ENCODE measurements around the gene MUSK. TPM values are rescaled to one million over a fixed set of nuclear protein-coding genes. Genes with fewer than 3 reads are reported as not detected.

The MUSK gene
- total and polyA plus RNA-seq, 2 donors (not counting 3 experiments of a cell fraction or from before 2014, with no cell fraction given): 0.08 TPM; not detected in 1

- no peak for DNase-seq (ENCODE audit: low read depth, low spot score)
- dilution Hi-C loops (cut with MboI; ENCODE audit: extremely low pct_ligation_motif_present, low sequenced_read_pairs): no loop called here
- ChIA-PET CTCF (no interaction called here), POLR2A (no interaction called here)
- Histone ChIP-seq H3K27ac (ENCODE audit: insufficient read depth, low read depth, low read length) (no peak overlapping the region), H3K9me3 (replicated peaks; ENCODE audit: control insufficient read depth, insufficient read depth, low read length) (no peaks in the 10 kb centered on the region), H3K27me3 (ENCODE audit: control insufficient read depth in 2 of 2, insufficient read depth in 2 of 2, low read length in 2 of 2) (no peaks in the 10 kb centered on the region), H3K79me2 (ENCODE audit: control insufficient read depth, insufficient read depth, low read length) (no peaks in the 10 kb centered on the region), H3K4me2 (ENCODE audit: insufficient read depth, low read length) (no peak overlapping the region), H4K20me1 (replicated peaks; ENCODE audit: control insufficient read depth, extremely low read depth, insufficient read depth, low read length) (no peaks in the 10 kb centered on the region), H3K9ac (replicated peaks; ENCODE audit: extremely low read depth, insufficient read depth, low read length) (no peak overlapping the region), H3K4me3 (replicated peaks in 1 of 3; ENCODE audit: insufficient read depth in 1 of 3, low read depth in 1 of 3, low read length in 3 of 3) (no peak overlapping the region), H3K36me3 (ENCODE audit: control insufficient read depth in 2 of 2, extremely low read depth in 1 of 2, insufficient read depth in 2 of 2, low read length in 2 of 2) (no peaks in the 10 kb centered on the region), H2AFZ (ENCODE audit: low read depth, low read length) (no peak overlapping the region), H3K4me1 (ENCODE audit: control insufficient read depth, extremely low read depth, insufficient read depth, low read length) (no peaks in the 10 kb centered on the region), H3K9me1 (replicated peaks; ENCODE audit: control insufficient read depth, extremely low read depth, insufficient read depth, low read length) (no peaks in the 10 kb centered on the region)
- no TSS peak for BruUV-seq (replicated peaks)
- FAIRE-seq: peak; percentile 4
- TF ChIP-seq POLR2A (IDR thresholded peaks at IDR 0.05; ENCODE audit: low read depth, low read length) (no peak), GATA2 (IDR thresholded peaks at IDR 0.05; ENCODE audit: insufficient read depth, insufficient read length, low read depth, low read length) (no peak)
- intact Hi-C loops (cut with micrococcal nuclease): no loop called here
These were observed 141.8 kb downstream of the MUSK start for GRCh38 chr9:110810262-110810976.

- H3K27ac ChIP-seq (ENCODE audit: insufficient read depth, low read depth, low read length): no peak overlapping the region
- H3K36me3 ChIP-seq (ENCODE audit: control insufficient read depth in 2 of 2, extremely low read depth in 1 of 2, insufficient read depth in 2 of 2, low read length in 2 of 2): no peaks in the 10 kb centered on the region
- no TSS peak for BruUV-seq (replicated peaks)
- H3K9ac ChIP-seq (replicated peaks; ENCODE audit: extremely low read depth, insufficient read depth, low read length): no peak overlapping the region
- H3K9me1 ChIP-seq (replicated peaks; ENCODE audit: control insufficient read depth, extremely low read depth, insufficient read depth, low read length): no peaks in the 10 kb centered on the region
- POLR2A ChIA-PET: no interaction called here
- CTCF ChIA-PET: no interaction called here
- H3K9me3 ChIP-seq (replicated peaks; ENCODE audit: control insufficient read depth, insufficient read depth, low read length): no peaks in the 10 kb centered on the region
- no peak overlapping the region for H2AFZ ChIP-seq (ENCODE audit: low read depth, low read length)
- H3K4me2 ChIP-seq (ENCODE audit: insufficient read depth, low read length): no peak overlapping the region
- intact Hi-C loops (cut with micrococcal nuclease) (no loop called here), dilution Hi-C loops (cut with MboI; ENCODE audit: extremely low pct_ligation_motif_present, low sequenced_read_pairs) (no loop called here)
- H3K27me3 ChIP-seq (ENCODE audit: control insufficient read depth in 2 of 2, insufficient read depth in 2 of 2, low read length in 2 of 2): no peaks in the 10 kb centered on the region
- H3K4me1 ChIP-seq (ENCODE audit: control insufficient read depth, extremely low read depth, insufficient read depth, low read length): no peaks in the 10 kb centered on the region
- TF ChIP-seq CTCF (IDR thresholded peaks at IDR 0.05; ENCODE audit: extremely low read depth in 1 of 2, insufficient read depth in 1 of 2, low read depth in 1 of 2, low read length in 2 of 2) (no peak), EZH2 (IDR thresholded peaks at IDR 0.05; ENCODE audit: borderline replicate concordance, low read depth, low read length, severe bottlenecking) (no peak), POLR2A (IDR thresholded peaks at IDR 0.05; ENCODE audit: low read depth, low read length) (no peak), GATA2 (IDR thresholded peaks at IDR 0.05; ENCODE audit: insufficient read depth, insufficient read length, low read depth, low read length) (no peak), MYC (IDR thresholded peaks at IDR 0.05; ENCODE audit: low read depth, low read length) (no peak), FOS (IDR thresholded peaks at IDR 0.05; ENCODE audit: borderline replicate concordance, insufficient read depth, low read length) (no peak), JUN (IDR thresholded peaks at IDR 0.05; ENCODE audit: borderline replicate concordance, insufficient read depth, insufficient read length, low read depth) (no peak), MAX (IDR thresholded peaks at IDR 0.05; ENCODE audit: insufficient read depth, insufficient read length) (no peak), POLR2AphosphoS5 (IDR thresholded peaks at IDR 0.05; ENCODE audit: insufficient read depth, low read depth, low read length) (no peak)
- H3K4me3 ChIP-seq (replicated peaks in 1 of 3; ENCODE audit: insufficient read depth in 1 of 3, low read depth in 1 of 3, low read length in 3 of 3): no peak overlapping the region
- no peaks in the 10 kb centered on the region for H3K79me2 ChIP-seq (ENCODE audit: control insufficient read depth, insufficient read depth, low read length)
- no peaks in the 10 kb centered on the region for H4K20me1 ChIP-seq (replicated peaks; ENCODE audit: control insufficient read depth, extremely low read depth, insufficient read depth, low read length)
- no peak for DNase-seq (ENCODE audit: low read depth, low spot score)
- FAIRE-seq: no peak
These were observed 144.3 kb downstream of the MUSK start for GRCh38 chr9:110812886-110813285.

Measured in endothelial cell of umbilical vein (primary cell).